Activated CD4-positive, alpha-beta T cell treated with anti-CD3 and anti-CD28 coated beads, Interleukin-2, amount 50 U/mL, for 48 hours (primary cell): ENCODE data around the gene NCAN.

ENCODE experiments used
- DNase-seq, 2 experiments: peaks; one replicate each; pipeline ENCODE4 v3.0.0-alpha.2; 2020

The NCAN gene

DNA sequence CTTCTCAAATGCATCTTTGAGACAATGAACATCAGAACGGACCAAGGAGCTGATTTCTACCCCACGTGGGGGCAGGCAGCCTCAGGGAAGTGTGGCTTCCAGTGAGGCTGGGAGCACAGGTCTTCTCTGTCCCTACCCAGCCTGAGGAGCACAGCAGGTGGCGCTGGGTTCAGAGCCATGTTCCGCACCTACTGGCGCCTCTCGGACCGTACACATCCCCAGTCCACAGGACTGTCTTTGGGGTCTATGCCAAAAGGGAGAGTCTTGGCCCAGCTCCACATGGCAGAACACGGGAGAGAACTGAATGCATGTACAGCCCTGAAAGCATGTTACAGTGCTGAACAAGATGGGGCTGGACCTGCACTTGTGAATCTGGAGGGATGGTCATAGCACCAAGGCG is 86.0 kb downstream of the NCAN start:
- DNase-seq: no peak

DNA sequence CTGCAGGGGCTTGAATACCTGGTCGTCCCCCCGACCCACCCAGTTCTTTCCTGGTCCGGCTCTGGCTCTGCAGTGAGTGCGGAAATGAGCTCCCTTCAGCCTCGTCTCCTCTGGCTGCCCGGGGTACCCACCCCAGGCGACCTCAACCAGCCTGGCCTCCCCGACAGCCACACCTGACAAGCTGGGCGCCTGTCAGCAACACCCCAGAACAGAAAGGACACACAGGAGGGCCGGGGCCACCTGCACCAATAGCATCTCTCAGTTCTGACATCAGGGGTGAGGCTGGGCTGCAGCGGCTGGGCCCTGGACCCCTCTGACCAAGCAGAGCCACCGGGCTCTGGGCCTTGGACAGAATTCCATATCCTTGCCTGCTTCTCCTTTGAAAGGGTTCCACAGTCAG is 88.9 kb downstream of the NCAN start:
- no peak for DNase-seq
